HG02571 (cell line): ENCODE data around the gene BUD23.
"Not testable (repeated sequence)": the region's sequence is repeated elsewhere in the genome, so short reads cannot be mapped to it uniquely, and the experiment has no call there.

Experiments used
- ATAC-seq: cut with Tn5 transposase; IDR thresholded peaks from one replicate; pipeline ENCODE4 v1.9.1; 2021; ENCODE audit warnings: mild to moderate bottlenecking, moderate library complexity; ENCODE audit not compliant: unreplicated experiment

BUD23 gene

DNA sequence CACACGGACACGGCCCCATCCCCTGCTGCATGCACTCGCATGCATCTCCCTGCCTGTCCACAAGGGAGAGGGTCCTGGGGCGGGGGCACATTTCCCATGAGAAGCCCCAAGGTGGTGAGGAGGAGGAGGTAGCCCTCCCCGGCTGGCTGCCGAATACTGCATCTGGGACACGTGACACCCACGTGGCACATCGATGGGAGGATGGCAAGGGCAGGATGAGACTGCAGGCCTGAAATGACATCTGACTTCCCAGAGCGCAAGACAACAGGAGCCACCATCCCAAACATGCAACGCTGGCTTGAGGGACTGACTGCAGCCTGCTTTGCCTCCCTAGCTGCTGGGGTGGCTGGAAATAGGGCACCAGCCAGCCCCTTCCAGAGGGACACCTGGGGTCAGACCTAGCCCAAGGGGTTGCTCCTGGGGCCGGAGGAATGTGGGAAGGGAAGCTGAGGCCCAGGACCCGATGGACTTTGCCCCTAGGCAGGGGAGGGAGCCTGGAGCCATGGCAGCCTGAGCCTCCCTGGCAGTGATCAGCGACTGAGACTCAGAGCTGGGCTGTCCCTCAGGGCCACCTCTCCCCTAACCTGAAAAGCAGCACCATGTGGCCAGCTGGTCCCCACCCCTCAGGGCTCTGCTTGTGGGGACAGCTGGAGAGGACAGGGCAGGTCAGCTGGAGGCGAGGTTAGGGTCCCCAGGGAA, 16.1 kb downstream of the BUD23 start:
- ATAC-seq = no peak

GRCh38 chr7:73700069-73700423, 16.6 kb downstream of the BUD23 start:
- ATAC-seq = no peak

DNA sequence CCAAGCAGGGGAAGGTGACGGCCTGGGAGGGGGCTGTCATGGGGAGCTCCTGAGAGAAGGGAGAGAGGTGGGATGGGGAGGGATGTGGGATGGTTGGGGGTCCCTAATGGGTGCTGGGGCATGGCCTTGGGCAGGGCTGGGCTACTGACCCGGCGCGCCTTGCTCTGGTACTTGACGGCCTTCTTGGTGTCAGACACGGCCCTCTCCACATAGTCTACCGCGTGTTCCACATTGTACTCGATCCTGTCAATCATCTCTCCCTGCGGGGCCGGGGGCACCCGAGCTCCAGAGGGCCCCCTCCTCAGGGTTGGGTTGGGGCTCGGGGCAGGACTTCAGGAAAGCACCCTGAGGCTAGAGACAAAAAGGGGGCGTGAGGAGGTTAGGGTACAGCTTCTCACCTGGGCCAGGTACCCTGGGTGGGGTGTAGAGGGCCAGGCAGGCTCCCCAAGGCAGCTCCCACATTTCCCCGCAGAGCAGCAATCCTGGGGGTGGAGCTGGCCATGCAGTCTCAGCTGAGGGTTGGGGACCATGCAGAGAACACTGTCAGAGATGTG, 17.3 kb downstream of the BUD23 start:
- no peak for ATAC-seq

- ATAC-seq = no peak
These were observed 18.1 kb downstream of the BUD23 start for GRCh38 chr7:73701357-73701995.

- no peak for ATAC-seq
These were observed 18.8 kb downstream of the BUD23 start for GRCh38 chr7:73702226-73702625.

- no peak for ATAC-seq
These were observed 19.3 kb downstream of the BUD23 start for GRCh38 chr7:73702665-73703064.

DNA sequence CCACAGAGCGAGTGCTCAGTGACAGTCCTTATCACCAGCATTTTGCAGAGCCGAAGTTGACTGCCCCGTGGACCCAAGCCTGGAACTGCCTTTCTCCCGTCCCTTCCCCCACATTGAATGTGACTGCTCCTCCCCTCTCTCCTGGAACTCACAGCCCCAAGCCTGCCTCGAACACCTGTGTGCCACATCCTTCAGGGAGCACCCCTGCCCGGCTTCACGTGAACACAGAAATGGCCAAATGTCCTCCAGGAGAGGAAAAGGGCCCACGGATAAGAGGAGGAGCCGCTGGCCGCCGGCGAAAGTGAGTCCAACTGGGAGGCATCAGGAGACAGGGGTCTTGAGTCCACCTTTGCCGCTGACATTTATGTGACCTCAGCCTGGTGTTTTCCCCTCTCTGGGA, 19.8 kb downstream of the BUD23 start:
- no peak for ATAC-seq

DNA sequence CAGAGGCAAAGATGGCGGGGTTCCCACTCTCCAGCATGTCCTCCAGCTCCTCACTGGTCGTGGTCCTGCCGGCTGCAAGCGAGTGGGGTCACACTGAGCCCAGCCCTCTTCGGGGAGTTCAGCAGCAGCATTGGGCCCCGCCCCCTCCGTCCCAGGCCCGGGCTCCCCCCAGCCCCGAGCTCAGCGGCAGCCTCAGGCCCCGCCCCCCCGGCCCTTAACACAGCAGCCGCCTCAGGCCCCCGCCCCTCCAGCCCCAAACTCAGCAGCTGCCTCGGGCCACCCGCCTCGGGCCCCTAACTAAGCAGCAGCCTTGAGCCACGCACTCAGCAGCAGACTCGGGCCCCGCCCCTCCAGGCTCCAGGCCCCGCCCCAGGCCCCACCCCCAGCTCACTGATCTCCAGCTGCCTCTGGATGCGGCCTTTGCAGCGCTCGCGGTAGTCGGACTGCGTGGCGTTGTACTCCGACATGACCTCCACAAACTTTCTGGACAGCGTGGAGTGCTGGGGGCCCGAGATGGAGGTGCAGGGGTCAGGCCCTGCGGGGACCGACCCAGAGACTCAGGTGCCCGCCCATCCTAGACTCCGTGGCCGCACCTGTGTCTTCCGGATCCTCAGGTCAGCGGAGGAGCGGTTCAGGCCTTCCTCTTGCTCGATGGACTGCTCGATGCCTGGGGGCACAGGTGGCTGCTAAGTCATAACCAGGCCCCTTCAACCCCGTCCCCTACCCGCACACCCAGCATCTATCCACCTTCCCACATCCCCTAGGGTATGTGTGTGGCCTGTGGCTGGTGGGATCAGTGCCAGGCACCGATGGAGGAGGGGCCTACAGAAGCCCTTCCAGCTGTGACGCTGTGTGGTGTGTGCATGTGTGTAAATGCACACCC, 20.6 kb downstream of the BUD23 start:
- ATAC-seq = no peak

- ATAC-seq = no peak
These were observed 21.5 kb downstream of the BUD23 start for GRCh38 chr7:73704640-73705550.

DNA sequence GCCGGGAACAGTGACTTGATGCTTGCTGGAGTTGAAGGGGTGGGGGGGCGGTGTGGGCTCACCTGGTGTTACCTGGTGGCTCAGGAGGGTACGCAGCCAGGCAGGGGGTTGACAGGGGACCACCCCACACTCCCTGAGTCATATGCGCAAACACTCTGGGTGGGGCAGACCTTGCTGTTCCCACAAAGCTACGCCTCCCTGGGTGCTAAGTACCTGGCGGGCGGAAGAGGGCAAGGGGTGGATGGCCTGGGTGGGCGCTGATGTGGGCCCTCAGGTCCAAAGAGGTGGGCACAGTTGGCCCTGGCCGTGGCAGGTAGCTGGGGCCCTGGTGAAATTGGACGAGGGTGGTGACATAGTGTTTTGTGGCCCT, 22.1 kb downstream of the BUD23 start:
- no peak for ATAC-seq

GRCh38 chr7:73706126-73707044, 23.0 kb downstream of the BUD23 start:
- ATAC-seq = no peak

DNA sequence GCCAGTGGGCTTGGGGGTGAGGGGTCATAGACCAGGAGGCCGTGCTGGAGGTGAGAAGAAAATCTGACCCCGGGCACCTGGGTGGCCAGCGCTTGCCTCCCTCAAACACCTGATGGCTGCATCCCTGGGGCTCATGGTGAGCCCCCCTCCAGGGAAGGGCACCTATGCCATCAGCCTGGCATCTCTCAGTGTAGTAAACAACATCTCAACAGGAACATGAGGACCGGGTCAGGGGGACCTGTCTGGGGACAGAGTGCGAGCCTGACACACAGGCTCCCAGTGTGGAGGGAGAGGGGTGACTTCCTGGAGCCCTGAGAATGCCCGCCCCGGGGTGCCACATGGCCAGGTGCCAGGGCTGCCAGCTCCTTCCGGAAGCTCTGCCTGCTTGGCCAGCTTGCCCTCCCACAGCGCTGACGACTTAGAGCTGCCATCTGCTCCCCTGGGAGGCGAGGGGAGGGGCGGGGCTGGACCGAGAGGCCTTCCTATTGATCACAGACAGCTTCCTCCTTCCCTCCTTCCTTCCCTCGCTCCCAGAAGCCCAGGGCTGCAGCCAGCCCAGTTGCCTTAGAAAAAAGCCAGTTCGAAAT, 23.7 kb downstream of the BUD23 start:
- no peak for ATAC-seq

DNA sequence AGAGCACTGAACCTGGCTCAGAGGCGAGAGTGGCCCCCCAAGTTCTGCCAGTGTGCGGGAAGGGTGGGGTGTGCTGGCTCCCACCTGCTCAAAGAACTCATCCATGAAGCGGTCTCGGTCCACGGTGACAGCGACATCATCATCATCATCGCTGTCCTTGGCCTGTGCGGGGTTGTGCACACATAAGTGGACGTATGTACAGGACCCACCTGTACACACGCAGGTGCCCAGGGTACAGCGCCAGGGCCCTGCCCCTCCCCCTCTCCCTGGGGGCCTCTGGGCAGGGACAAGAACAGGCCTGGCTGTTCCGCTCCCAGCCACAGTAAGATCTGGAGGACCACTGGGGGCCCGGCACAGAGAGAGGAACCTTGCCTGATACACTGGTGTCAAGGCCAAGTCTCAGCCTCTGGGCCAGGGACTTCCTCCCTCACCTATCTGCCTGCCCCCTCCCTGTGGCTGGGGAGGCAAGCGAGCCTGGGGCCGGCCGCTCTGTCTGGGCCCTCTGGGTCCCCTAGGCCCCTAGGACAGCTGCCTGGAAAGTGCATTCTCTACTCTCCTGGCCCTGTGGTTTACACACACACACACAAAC, 25.7 kb downstream of the BUD23 start:
- ATAC-seq = no peak

GRCh38 chr7:73712773-73713172, 29.4 kb downstream of the BUD23 start:
- no peak for ATAC-seq

DNA sequence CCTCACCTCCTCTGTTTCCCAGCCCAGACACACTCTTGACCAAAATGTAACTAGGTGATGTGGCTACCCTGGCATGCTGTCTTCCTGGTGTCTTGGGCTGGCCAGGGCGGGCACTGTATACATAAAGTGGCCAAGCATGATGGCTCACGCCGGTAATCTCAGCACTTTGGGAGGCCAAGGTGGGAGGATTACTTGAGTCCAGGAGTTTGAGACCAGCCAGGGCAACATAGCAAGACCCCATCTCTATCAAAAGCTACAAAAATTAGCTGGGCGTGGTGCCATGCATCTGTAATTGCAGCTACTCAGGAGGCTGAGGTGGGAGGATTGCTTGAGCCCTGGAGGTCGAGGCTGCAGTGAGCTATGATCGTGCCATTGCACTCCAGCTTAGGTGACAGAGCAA, 29.9 kb downstream of the BUD23 start:
- not testable (repeated sequence) for ATAC-seq

DNA sequence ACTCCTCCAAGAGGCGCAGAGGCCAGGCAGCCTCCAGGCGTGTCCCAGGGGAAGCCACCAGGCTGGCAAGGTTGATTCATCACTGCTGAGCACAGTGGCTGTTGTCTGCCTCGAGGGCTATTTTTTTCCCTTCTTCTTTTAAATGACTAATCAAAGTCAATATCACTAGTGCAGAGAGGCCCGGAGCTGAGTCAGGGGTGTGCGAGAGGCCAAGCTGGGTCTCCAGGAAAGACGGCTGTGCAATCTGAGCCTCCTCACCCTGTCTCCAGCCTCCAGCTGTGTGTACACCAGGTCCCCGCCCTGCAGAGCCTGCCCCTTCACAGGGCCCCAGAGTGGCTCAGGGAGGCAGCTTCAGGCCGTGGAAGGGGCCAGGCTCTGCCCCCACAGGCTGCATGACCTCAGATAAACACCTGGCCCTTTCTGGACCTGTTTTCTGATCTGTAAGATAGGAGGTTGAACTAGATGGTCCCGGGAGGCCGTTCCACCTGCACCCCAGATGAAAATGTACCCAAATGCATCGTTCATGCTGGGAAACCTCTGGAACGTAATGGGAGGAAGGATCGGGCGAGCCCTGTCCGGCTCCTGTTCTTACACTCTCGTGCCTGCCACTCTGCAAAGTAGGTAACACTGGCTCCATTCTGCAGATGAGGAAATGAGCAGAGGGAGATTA, 32.4 kb downstream of the BUD23 start:
- ATAC-seq = no peak

- ATAC-seq = no peak
These were observed 33.0 kb downstream of the BUD23 start for GRCh38 chr7:73716318-73716890.
